Measurements from ENCODE around the gene SH3PXD2B. TPM values are rescaled to one million over a fixed set of nuclear protein-coding genes. Genes with fewer than 3 reads are reported as not detected.

The SH3PXD2B gene
- total RNA-seq, 1 donor from 2014 or later, result 60.8 TPM

GRCh38 chr5:172455087-172455381 is 709 bp upstream of the SH3PXD2B start:
- TF ChIP-seq CTCF (IDR thresholded peaks at IDR 0.05), result no peak
- H3K4me1 ChIP-seq, result peaks cover 9 to 19% of the 10 kb centered on the region in 2 donors
- H3K27ac ChIP-seq, result peak overlapping the region in 1 of 2 donors; percentile 65
- DNase-seq (ENCODE audit: low spot score in 2 of 2), result no peak
- H3K4me3 ChIP-seq, result peak overlapping the region; percentile 89 to 94
- no peaks in the 10 kb centered on the region for H3K9me3 ChIP-seq
- intact Hi-C loops (cut with DNase I), result loop anchor here (10.0 kb wide), 3 partner anchors 270 to 500 kb away; partner anchors contain the start of genes FBXW11, RPL26L1 and STK10
- H3K36me3 ChIP-seq, result no peaks in the 10 kb centered on the region
- no peaks in the 10 kb centered on the region for H3K27me3 ChIP-seq

DNA sequence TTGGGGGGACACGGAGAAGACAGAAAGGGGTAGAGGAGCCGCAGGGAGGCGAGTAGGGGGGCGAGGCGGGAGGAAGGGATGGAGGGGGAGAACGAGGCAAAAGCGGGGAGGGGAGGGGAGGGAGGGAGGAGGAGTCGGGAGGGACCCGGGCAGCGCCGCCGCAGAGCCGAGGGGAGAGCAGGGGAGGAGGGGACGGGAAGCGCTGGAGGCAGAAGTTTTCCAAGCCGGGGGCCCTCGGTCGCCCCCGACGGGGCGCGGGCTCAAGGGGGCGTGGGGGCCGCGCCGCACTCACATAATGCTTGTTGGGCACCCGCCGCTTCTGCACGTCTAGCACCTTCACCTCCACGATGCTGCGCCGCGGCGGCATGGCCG is 353 bp downstream of the SH3PXD2B start:
- DNase-seq (ENCODE audit: low spot score in 2 of 2), result no peak
- intact Hi-C loops (cut with DNase I), result loop anchor here (5.0 to 10.0 kb wide), 4 partner anchors 172 to 501 kb away; partner anchors contain the start of genes FBXW11, RPL26L1, STK10 and UBTD2
- TF ChIP-seq CTCF (IDR thresholded peaks at IDR 0.05), result no peak
- H3K9me3 ChIP-seq, result no peaks in the 10 kb centered on the region
- no peaks in the 10 kb centered on the region for H3K27me3 ChIP-seq
- H3K27ac ChIP-seq, result peak overlapping the region; percentile 83 to 87
- H3K36me3 ChIP-seq, result no peaks in the 10 kb centered on the region
- peaks cover 9 to 19% of the 10 kb centered on the region in 2 donors for H3K4me1 ChIP-seq
- peak overlapping the region; percentile 89 to 94 for H3K4me3 ChIP-seq

GRCh38 chr5:172453206-172453985 is 929 bp downstream of the SH3PXD2B start:
- peak; percentile 41 to 54 (median 51) for TF ChIP-seq CTCF (IDR thresholded peaks at IDR 0.05)
- no peaks in the 10 kb centered on the region for H3K27me3 ChIP-seq
- H3K27ac ChIP-seq, result peak overlapping the region; percentile 83 to 87
- DNase-seq (ENCODE audit: low spot score in 2 of 2), result no peak
- intact Hi-C loops (cut with DNase I), result loop anchor here (5.0 to 10.0 kb wide), 4 partner anchors 171 to 501 kb away; partner anchors contain the start of genes FBXW11, RPL26L1, STK10 and UBTD2
- H3K36me3 ChIP-seq, result no peaks in the 10 kb centered on the region
- no peaks in the 10 kb centered on the region for H3K9me3 ChIP-seq
- peak overlapping the region; percentile 89 to 94 for H3K4me3 ChIP-seq
- H3K4me1 ChIP-seq, result peaks cover 9 to 19% of the 10 kb centered on the region in 2 donors

- Histone ChIP-seq H3K36me3 (no peaks in the 10 kb centered on the region), H3K27me3 (no peaks in the 10 kb centered on the region), H3K4me3 (peak overlapping the region; percentile 89 to 94), H3K4me1 (peaks cover 13 to 19% of the 10 kb centered on the region in 2 donors), H3K27ac (peak overlapping the region; percentile 83 to 87), H3K9me3 (no peaks in the 10 kb centered on the region)
- peak in 1 of 2 donors; percentile 87 for DNase-seq (ENCODE audit: low spot score in 2 of 2)
- TF ChIP-seq CTCF (IDR thresholded peaks at IDR 0.05), result peak in 2 of 3 experiments; percentile 21 to 29
- intact Hi-C loops (cut with DNase I), result loop anchor here (5.0 to 10.0 kb wide), 4 partner anchors 170 to 502 kb away; partner anchors contain the start of genes FBXW11, RPL26L1, STK10 and UBTD2
These were observed 1.7 kb downstream of the SH3PXD2B start for GRCh38 chr5:172452398-172453205.

GRCh38 chr5:172451771-172452197 is 2.5 kb downstream of the SH3PXD2B start:
- peak overlapping the region in 1 of 2 donors; percentile 94 for H3K4me3 ChIP-seq

More at GRCh38 chr5:172451771-172452197, 2.5 kb downstream of the SH3PXD2B start:
- Histone ChIP-seq H3K4me1 (peaks cover 17 to 24% of the 10 kb centered on the region in 2 donors), H3K36me3 (no peaks in the 10 kb centered on the region), H3K9me3 (no peaks in the 10 kb centered on the region), H3K27ac (peak overlapping the region; percentile 83 to 87), H3K27me3 (no peaks in the 10 kb centered on the region)
- no peak for TF ChIP-seq CTCF (IDR thresholded peaks at IDR 0.05)
- intact Hi-C loops (cut with DNase I), result loop anchor here (1.0 to 10.0 kb wide), 5 partner anchors 33 to 503 kb away; partner anchors contain the start of genes FBXW11, RPL26L1, STK10 and UBTD2
- peak; percentile 55 to 87 for DNase-seq (ENCODE audit: low spot score in 2 of 2)
